Brain microvascular endothelial cell (primary cell): ENCODE results near the gene TMTC1.

ENCODE experiments used
- DNase-seq: peaks from one replicate; pipeline ENCODE4 v3.0.0-alpha.2; 2020
- H3K27ac ChIP-seq: fragments of 250-450 bp; sonication (Bioruptor Pico); 2 replicates; pipeline ENCODE4 v1.5.1; 2020; ENCODE audit warnings: mild to moderate bottlenecking, moderate library complexity
- H3K27me3 ChIP-seq: fragments of 250-450 bp; sonication (Bioruptor Pico); replicated peaks from 2 replicates; pipeline ENCODE4 v1.5.1; 2020; ENCODE audit warnings: mild to moderate bottlenecking
- H3K36me3 ChIP-seq: fragments of 250-450 bp; sonication (Bioruptor Pico); replicated peaks from 2 replicates; pipeline ENCODE4 v1.5.1; 2020; ENCODE audit warnings: mild to moderate bottlenecking
- H3K4me3 ChIP-seq: 2 replicates; pipeline ENCODE4 v1.5.1; 2011; ENCODE audit warnings: low read depth, mild to moderate bottlenecking, control low read depth, low read length, moderate library complexity
- in situ Hi-C: cut with HindIII; loops from 2 replicates; pipeline ENCODE4 v1.10.0; 2017; ENCODE audit warnings: low sequenced_read_pairs, low pct_ligation_motif_present
- TF ChIP-seq, protein P1 (sequence below): IDR thresholded peaks from 2 replicates; pipeline ENCODE4 v1.5.1; 2011; ENCODE audit warnings: low read depth, mild to moderate bottlenecking, moderate library complexity, low read length, control low read depth, inconsistent platforms; ENCODE audit errors: missing control alignments

The TMTC1 gene

GRCh38 chr12:29503283-29503682 lies 280.5 kb downstream of the TMTC1 start:
- in situ Hi-C loops: no loop called here
- Histone ChIP-seq H3K27me3 (no peaks in the 10 kb centered on the region), H3K27ac (no peak overlapping the region), H3K4me3 (no peak overlapping the region), H3K36me3 (no peaks in the 10 kb centered on the region)
- TF ChIP-seq, protein P1, sequence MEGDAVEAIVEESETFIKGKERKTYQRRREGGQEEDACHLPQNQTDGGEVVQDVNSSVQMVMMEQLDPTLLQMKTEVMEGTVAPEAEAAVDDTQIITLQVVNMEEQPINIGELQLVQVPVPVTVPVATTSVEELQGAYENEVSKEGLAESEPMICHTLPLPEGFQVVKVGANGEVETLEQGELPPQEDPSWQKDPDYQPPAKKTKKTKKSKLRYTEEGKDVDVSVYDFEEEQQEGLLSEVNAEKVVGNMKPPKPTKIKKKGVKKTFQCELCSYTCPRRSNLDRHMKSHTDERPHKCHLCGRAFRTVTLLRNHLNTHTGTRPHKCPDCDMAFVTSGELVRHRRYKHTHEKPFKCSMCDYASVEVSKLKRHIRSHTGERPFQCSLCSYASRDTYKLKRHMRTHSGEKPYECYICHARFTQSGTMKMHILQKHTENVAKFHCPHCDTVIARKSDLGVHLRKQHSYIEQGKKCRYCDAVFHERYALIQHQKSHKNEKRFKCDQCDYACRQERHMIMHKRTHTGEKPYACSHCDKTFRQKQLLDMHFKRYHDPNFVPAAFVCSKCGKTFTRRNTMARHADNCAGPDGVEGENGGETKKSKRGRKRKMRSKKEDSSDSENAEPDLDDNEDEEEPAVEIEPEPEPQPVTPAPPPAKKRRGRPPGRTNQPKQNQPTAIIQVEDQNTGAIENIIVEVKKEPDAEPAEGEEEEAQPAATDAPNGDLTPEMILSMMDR: no peak
- DNase-seq: no peak

DNA sequence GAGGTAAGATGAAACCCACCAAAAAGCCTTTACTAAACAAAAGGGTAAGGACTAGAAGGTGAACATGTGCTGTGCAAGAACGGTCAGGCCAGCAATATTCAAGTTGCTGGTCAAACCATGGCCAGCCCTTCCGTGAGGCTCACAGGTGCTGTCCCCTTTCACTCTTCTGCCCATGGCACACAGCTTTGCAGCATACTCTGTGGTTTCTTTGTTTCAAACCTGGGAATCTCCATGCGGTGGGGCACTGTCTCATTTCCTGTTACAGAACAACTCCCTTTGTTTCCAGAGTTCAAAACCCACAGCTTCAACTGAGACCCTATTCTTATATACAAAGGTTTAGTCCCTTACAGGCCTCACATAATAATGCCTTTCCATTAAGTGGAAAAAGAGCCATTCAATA lies 284.5 kb downstream of the TMTC1 start:
- H3K27ac ChIP-seq: no peak overlapping the region
- TF ChIP-seq, protein P1: no peak
- H3K27me3 ChIP-seq: no peaks in the 10 kb centered on the region
- H3K4me3 ChIP-seq: no peak overlapping the region
- no peaks in the 10 kb centered on the region for H3K36me3 ChIP-seq
- DNase-seq: no peak
- in situ Hi-C loops: no loop called here

GRCh38 chr12:29497588-29497987 lies 286.2 kb downstream of the TMTC1 start, which contains the start of gene OVCH1:
Gene OVCH1, minus strand, starts transcription at chr12:29497686. Its CDS starts 0 bp downstream, at chr12:29497686.
- H3K36me3 ChIP-seq: no peaks in the 10 kb centered on the region
- H3K4me3 ChIP-seq: no peak within 1 kb of the TSS
- H3K27me3 ChIP-seq: no peaks in the 10 kb centered on the region
- DNase-seq: no peak
- TF ChIP-seq, protein P1: no peak
- H3K27ac ChIP-seq: no peak within 1 kb of the TSS
- in situ Hi-C loops: no loop called here

GRCh38 chr12:29492891-29493290 lies 290.9 kb downstream of the TMTC1 start:
- Histone ChIP-seq H3K36me3 (no peaks in the 10 kb centered on the region), H3K27me3 (no peaks in the 10 kb centered on the region), H3K27ac (no peak overlapping the region), H3K4me3 (no peak overlapping the region)
- no peak for DNase-seq
- TF ChIP-seq, protein P1: no peak
- in situ Hi-C loops: no loop called here

GRCh38 chr12:29486972-29487371 lies 296.8 kb downstream of the TMTC1 start:
- Histone ChIP-seq H3K27me3 (no peaks in the 10 kb centered on the region), H3K4me3 (no peak overlapping the region), H3K27ac (no peak overlapping the region), H3K36me3 (no peaks in the 10 kb centered on the region)
- TF ChIP-seq, protein P1: no peak
- DNase-seq: no peak
- in situ Hi-C loops: no loop called here

DNA sequence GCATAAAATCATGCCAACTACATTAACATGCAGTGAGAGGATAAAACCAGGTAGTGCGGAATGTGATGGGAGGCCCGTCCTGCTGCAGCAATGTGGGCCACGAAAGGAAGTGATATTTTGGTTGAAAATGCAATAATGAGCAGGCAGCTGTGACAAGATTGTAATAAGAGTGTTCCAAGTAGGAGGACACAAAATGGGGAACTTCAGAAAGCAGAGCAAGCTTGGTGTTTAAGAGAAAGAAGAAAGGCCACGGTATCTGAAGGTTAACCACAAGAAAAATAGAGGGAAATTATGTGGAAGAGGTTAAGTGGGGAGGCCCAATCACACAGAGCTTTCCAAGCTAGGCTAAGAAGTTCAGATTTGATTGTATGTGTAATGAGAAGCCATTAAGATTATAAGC lies 320.5 kb downstream of the TMTC1 start:
- in situ Hi-C loops: no loop called here
- Histone ChIP-seq H3K36me3 (no peaks in the 10 kb centered on the region), H3K27me3 (no peaks in the 10 kb centered on the region), H3K4me3 (no peak overlapping the region), H3K27ac (no peak overlapping the region)
- no peak for DNase-seq
- TF ChIP-seq, protein P1: no peak
